ACC112 (cell line): Measurements from ENCODE around the gene LACTBL1.

Experiments used
- H2AFZ ChIP-seq: fragments of 200-600 bp; sonication (generic); one replicate; pipeline ENCODE4 v1.6.0; 2017; ENCODE audit warnings: antibody characterized with exemption, low read length; ENCODE audit not compliant: unreplicated experiment
- H3K27ac ChIP-seq: fragments of 200-600 bp; sonication (generic); 2 replicates; pipeline ENCODE4 v1.5.1; 2014; ENCODE audit warnings: low read depth, mild to moderate bottlenecking, antibody characterized with exemption, low read length, moderate library complexity
- H3K27me3 ChIP-seq: fragments of 200-600 bp; sonication (generic); 2 replicates; pipeline ENCODE4 v1.6.1; 2014; ENCODE audit warnings: mild to moderate bottlenecking, antibody characterized with exemption, low read length, moderate library complexity, mixed read lengths; ENCODE audit not compliant: insufficient read depth
- H3K36me3 ChIP-seq: fragments of 200-600 bp; sonication (generic); 2 replicates; pipeline ENCODE4 v1.6.1; 2016; ENCODE audit warnings: mild to moderate bottlenecking, antibody characterized with exemption, low read length, moderate library complexity, mixed read lengths; ENCODE audit not compliant: insufficient read depth
- H3K4me1 ChIP-seq: fragments of 200-600 bp; sonication (generic); one replicate; pipeline ENCODE4 v1.6.1; 2016; ENCODE audit warnings: low read length, mixed read lengths; ENCODE audit not compliant: insufficient read depth, unreplicated experiment, control insufficient read depth
- H3K4me3 ChIP-seq: fragments of 200-600 bp; sonication (generic); 2 replicates; pipeline ENCODE4 v1.5.1; 2014; ENCODE audit warnings: mild to moderate bottlenecking, low read depth, low read length
- H3K79me2 ChIP-seq: fragments of 200-600 bp; sonication (generic); one replicate; pipeline ENCODE4 v1.6.0; 2016; ENCODE audit warnings: low read length; ENCODE audit not compliant: control insufficient read depth, unreplicated experiment, insufficient read depth

LACTBL1 gene

DNA sequence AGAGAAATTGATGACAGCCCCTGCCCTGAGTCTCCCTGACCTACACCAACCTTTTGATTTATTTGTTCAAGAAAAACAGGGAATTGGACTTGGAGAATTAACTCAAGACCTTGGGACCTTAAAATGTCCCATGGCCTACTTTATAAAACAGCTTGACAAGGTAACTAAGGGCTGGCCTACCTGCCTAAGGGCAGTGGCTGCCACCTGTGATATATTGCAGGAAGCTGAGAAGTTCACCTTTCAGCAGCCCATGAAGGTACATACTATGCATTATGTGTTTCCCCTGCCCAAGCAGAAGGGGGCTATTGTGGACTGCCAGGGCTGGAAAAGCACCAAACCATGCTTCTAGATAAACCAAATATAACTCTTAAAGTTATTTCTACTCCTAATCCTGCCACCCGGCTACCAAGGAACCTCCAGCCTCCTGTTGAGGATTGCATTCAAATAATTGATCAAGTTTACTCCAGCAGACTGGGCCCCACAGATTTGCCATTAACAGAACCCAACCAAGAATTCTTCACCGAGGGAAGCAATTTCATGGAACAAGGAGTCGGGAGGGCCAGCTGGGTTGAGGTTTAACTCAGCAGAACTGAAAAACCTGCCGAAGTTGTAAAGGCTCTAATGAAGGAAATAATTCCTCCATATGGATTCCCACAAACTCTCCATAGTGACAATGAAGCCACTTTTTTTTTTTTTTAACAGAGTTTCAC is 28.2 kb downstream of the LACTBL1 start:
- H3K4me3 ChIP-seq = no peak overlapping the region
- peaks cover 37% of the 10 kb centered on the region for H3K27me3 ChIP-seq
- H3K4me1 ChIP-seq = no peaks in the 10 kb centered on the region
- H3K36me3 ChIP-seq = no peaks in the 10 kb centered on the region
- H2AFZ ChIP-seq = no peak overlapping the region
- no peaks in the 10 kb centered on the region for H3K79me2 ChIP-seq
- no peak overlapping the region for H3K27ac ChIP-seq

- H3K36me3 ChIP-seq = no peaks in the 10 kb centered on the region
- H3K79me2 ChIP-seq = no peaks in the 10 kb centered on the region
- no peak overlapping the region for H3K4me3 ChIP-seq
- no peak overlapping the region for H2AFZ ChIP-seq
- peaks cover 34% of the 10 kb centered on the region for H3K27me3 ChIP-seq
- no peak overlapping the region for H3K27ac ChIP-seq
- no peaks in the 10 kb centered on the region for H3K4me1 ChIP-seq
Measured at GRCh38 chr1:22941257-22941656, 31.4 kb downstream of the LACTBL1 start.

DNA sequence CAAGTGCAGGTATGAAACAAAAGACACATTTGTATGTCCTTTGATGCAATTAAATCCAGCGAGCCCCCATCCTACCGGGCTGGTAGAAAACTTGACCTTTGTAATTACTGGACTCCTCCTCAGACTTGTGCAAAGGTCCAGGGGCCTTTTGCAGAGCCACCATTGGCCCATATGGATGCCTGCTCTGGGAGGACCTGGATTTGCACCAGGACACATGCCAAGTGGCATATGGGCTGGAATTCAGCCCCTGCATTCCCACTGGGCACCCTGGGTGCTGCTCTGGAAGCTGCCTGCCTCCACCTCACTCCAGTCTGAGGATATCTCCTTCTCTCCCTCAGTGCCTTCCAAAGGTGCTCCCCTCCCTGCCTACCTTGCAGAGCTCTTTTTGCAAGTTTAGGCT is 36.0 kb downstream of the LACTBL1 start:
- H3K4me3 ChIP-seq = no peak overlapping the region
- H3K4me1 ChIP-seq = no peaks in the 10 kb centered on the region
- H2AFZ ChIP-seq = no peak overlapping the region
- H3K27ac ChIP-seq = no peak overlapping the region
- no peaks in the 10 kb centered on the region for H3K79me2 ChIP-seq
- peaks cover 23% of the 10 kb centered on the region for H3K27me3 ChIP-seq
- H3K36me3 ChIP-seq = no peaks in the 10 kb centered on the region

- H3K27ac ChIP-seq = no peak overlapping the region
- H3K4me1 ChIP-seq = no peaks in the 10 kb centered on the region
- no peaks in the 10 kb centered on the region for H3K79me2 ChIP-seq
- H3K4me3 ChIP-seq = no peak overlapping the region
- no peaks in the 10 kb centered on the region for H3K36me3 ChIP-seq
- no peak overlapping the region for H2AFZ ChIP-seq
- peaks cover 13% of the 10 kb centered on the region for H3K27me3 ChIP-seq
Measured at GRCh38 chr1:22935433-22935832, 37.2 kb downstream of the LACTBL1 start.

- no peak overlapping the region for H3K27ac ChIP-seq
- no peaks in the 10 kb centered on the region for H3K36me3 ChIP-seq
- peaks cover 10% of the 10 kb centered on the region for H3K27me3 ChIP-seq
- no peaks in the 10 kb centered on the region for H3K4me1 ChIP-seq
- no peak overlapping the region for H2AFZ ChIP-seq
- no peaks in the 10 kb centered on the region for H3K79me2 ChIP-seq
- no peak overlapping the region for H3K4me3 ChIP-seq
Measured at GRCh38 chr1:22932803-22933470, 39.7 kb downstream of the LACTBL1 start.

DNA sequence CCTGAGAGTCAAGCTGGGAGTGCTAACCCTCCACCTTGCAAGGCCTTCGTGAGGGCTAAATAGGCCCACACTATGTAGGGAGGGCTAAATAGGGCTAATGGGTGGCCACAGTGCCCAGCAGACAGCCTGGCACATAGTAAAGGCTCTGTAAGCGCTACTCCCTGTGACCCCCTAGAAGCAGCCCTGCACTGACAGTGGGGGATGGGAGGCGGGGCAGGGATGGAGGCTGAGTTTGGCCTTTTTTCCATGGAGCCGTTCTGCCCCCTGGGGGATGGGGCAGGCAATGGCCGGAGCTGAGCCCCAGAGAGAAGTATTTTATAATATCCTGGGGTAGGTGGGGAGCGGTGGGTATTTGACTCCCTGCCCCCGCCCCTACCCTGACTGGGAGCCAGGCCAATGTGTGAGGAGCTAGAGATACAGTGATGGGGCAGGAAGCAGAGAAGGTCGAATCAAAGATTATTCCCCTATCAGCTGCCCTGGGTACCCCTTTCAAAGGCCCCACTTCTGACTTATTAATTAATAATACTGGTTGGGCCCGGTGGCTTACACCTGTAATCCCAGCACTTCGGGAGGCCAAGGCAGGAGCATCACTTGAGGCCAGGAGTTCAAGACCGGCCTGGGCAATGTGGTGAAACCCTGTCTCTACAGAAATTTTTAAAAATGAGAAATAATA is 42.3 kb downstream of the LACTBL1 start:
- Histone ChIP-seq H3K36me3 (no peaks in the 10 kb centered on the region), H3K27me3 (peaks cover 14% of the 10 kb centered on the region), H3K4me3 (no peak overlapping the region), H3K79me2 (no peaks in the 10 kb centered on the region), H2AFZ (no peak overlapping the region), H3K27ac (no peak overlapping the region), H3K4me1 (no peaks in the 10 kb centered on the region)

DNA sequence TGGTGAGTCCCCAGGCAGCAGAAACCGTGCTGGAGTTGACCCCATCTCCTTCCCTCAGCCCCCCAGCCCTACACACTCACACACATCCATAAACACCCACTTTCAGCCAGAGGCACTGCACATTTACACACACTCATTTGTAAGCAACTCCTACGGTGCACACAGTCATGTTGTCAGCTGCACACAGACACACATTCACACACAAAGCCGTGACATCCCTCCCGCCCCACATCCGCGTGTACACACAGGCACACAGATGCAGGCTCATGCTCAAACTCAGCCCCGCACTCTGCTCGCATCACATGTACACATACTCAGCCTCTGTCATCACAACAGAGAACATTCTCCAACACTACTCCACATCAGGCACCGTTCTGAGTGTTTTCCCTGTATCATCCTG is 47.6 kb downstream of the LACTBL1 start:
- Histone ChIP-seq H3K36me3 (no peaks in the 10 kb centered on the region), H3K4me1 (no peaks in the 10 kb centered on the region), H3K79me2 (no peaks in the 10 kb centered on the region), H2AFZ (no peak overlapping the region), H3K4me3 (no peak overlapping the region), H3K27me3 (peaks cover 4% of the 10 kb centered on the region; the same call in 1 of the 2 replicates), H3K27ac (no peak overlapping the region)

DNA sequence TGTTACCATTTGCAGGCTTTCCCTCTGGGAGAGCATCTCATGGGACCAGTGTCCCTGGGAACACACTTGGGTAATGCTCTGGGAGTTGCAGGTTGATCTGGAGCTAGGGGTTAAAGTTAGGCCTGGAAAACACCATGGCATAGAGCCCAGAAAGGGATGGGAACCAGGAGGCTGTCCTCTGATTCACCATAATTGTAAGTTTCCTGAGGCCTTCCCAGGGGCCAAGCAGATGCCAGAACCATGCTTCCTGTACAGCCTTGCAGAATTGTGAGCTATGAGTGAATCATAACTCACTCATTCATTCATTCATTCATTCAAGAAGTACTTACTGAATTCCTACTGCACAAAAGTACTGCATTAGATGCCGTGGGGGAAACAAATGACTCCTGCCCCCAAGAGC is 50.0 kb downstream of the LACTBL1 start:
- no peak overlapping the region for H3K27ac ChIP-seq
- no peaks in the 10 kb centered on the region for H3K36me3 ChIP-seq
- H3K79me2 ChIP-seq = no peaks in the 10 kb centered on the region
- no peak overlapping the region for H2AFZ ChIP-seq
- no peak overlapping the region for H3K4me3 ChIP-seq
- peaks cover 4% of the 10 kb centered on the region; the same call in 1 of the 2 replicates for H3K27me3 ChIP-seq
- no peaks in the 10 kb centered on the region for H3K4me1 ChIP-seq

GRCh38 chr1:22921452-22922126 is 51.1 kb downstream of the LACTBL1 start:
- Histone ChIP-seq H3K4me1 (no peaks in the 10 kb centered on the region), H3K27me3 (no peaks in the 10 kb centered on the region)

DNA sequence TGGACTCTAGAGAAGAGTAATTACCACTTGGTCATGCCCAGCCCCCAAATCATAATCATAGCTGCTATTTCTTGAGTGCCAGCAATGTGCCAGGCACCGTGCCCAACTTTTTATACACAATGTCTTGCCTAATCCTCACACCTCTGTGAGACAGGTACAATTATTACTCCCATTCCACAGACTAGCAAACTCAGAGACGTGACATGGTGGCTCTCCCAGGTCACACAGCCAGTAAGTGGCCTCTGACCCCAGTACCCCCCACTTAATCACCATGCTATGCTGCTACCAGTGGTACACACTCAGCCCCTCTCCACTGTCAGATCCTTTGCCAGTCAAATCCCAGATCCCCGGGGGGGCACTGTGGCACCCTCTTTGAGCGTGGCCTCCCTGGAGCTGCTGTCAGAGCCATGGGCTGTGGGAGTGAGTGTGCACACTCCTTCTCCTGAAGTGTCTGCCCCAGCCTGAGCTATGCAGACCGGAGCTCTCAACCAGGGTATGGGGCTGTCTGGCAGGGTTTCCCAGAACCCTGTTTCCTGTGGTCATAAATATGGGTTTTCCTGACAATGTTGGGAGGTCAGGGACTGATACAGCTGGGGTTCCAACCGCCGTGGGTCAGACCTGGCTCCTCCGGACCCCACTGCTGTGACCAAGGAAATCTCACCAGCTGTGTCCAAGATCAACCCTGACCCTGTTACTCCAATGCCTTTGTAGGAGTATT is 51.8 kb downstream of the LACTBL1 start:
- Histone ChIP-seq H3K36me3 (no peaks in the 10 kb centered on the region), H3K4me3 (no peak overlapping the region), H3K79me2 (no peaks in the 10 kb centered on the region), H2AFZ (no peak overlapping the region), H3K27me3 (no peaks in the 10 kb centered on the region), H3K27ac (no peak overlapping the region), H3K4me1 (no peaks in the 10 kb centered on the region)

More at GRCh38 chr1:22921452-22922126, 51.1 kb downstream of the LACTBL1 start:
- Histone ChIP-seq H3K4me3 (no peak overlapping the region), H3K27ac (no peak overlapping the region), H3K79me2 (no peaks in the 10 kb centered on the region), H2AFZ (no peak overlapping the region), H3K36me3 (no peaks in the 10 kb centered on the region)
